Esophagus muscularis mucosa (tissue), 3 donors: ENCODE data around the gene DNAJC16.

Experiments used
- POLR2A ChIP-seq: fragments of 450-650 bp; IDR thresholded peaks from one replicate; pipeline ENCODE4 v1.6.1; 2017; ENCODE audit warnings: antibody characterized with exemption, moderate library complexity, mild to moderate bottlenecking, low read depth
- POLR2AphosphoS5 ChIP-seq, 2 donors: sonication (generic); formaldehyde crosslinking; IDR thresholded peaks; one replicate each; pipeline ENCODE4 v1.6.1; 2017; ENCODE audit warnings: antibody characterized with exemption in 2 of 2
- TF ChIP-seq, protein P1 (sequence below), 3 experiments: fragments of 200-600 bp in 2 of 3; fragments of 450-650 bp in 1 of 3; sonication (generic) in 2 of 3; IDR thresholded peaks; one replicate each; pipeline ENCODE4 v1.5.1; 2017 to 2019; ENCODE audit warnings: antibody characterized with exemption in 3 of 3, mild to moderate bottlenecking in 2 of 3, moderate library complexity in 1 of 3

DNA sequence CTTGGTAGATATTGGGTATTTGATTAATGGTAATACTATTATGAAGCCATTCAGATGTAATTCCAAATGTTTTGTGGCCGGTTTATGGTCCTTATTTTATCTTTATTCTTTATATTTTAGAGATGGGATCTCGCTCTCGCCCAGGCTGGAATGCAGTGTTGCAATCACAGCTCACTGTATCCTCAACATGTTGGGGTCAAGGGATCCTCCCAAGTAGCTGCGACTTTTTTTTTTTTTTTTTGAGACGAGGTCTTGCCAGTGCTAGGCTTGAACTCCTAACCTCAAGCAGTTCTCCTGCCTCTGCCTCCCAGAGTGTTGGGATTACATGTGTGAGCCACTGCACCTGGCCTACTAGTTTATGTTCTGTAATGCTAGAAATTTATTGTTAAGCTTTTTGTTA is 95.3 kb downstream of the DNAJC16 start:
- TF ChIP-seq, protein P1, sequence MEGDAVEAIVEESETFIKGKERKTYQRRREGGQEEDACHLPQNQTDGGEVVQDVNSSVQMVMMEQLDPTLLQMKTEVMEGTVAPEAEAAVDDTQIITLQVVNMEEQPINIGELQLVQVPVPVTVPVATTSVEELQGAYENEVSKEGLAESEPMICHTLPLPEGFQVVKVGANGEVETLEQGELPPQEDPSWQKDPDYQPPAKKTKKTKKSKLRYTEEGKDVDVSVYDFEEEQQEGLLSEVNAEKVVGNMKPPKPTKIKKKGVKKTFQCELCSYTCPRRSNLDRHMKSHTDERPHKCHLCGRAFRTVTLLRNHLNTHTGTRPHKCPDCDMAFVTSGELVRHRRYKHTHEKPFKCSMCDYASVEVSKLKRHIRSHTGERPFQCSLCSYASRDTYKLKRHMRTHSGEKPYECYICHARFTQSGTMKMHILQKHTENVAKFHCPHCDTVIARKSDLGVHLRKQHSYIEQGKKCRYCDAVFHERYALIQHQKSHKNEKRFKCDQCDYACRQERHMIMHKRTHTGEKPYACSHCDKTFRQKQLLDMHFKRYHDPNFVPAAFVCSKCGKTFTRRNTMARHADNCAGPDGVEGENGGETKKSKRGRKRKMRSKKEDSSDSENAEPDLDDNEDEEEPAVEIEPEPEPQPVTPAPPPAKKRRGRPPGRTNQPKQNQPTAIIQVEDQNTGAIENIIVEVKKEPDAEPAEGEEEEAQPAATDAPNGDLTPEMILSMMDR (IDR thresholded peaks at IDR 0.05): no peak
- TF ChIP-seq POLR2AphosphoS5 (IDR thresholded peaks at IDR 0.05) (no peak), POLR2A (no peak)
